ENCODE data around the gene MGAT5B.

The MGAT5B gene

DNA sequence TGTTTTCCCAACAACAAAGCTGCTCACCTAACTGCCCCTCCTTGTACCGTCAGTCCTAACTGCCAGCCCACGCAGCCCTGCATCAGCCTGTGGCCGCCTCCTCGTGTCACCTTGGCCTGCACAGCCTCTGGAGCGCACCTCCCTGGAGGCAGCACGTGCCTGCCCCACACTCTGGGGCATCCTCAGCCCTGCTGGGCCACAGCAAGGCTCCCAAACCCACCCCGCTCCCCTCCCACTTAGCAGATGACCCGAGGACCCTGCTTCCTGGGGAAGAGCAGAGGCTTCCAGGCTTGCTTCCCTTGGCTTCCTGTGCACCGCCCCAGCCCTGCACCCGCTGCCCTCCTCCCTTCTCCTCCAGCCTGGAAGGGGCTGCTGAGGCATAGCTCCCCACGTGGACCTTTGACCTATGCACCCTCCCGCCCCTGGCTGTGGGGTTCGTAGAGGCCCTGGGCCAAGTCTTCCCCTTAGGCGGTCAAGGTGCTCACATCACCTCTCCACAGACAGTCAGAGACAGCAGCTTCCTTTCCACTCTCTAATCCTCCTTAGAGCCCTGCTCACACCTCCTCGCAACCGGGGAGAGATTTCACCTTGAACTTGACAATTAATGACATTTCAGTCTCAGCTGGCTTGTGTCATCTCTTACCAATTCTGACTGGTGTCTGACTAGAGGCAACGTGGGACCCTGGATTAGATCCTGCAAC lies 115.0 kb downstream of the MGAT5B start:
- DNase-seq, result no peak

DNA sequence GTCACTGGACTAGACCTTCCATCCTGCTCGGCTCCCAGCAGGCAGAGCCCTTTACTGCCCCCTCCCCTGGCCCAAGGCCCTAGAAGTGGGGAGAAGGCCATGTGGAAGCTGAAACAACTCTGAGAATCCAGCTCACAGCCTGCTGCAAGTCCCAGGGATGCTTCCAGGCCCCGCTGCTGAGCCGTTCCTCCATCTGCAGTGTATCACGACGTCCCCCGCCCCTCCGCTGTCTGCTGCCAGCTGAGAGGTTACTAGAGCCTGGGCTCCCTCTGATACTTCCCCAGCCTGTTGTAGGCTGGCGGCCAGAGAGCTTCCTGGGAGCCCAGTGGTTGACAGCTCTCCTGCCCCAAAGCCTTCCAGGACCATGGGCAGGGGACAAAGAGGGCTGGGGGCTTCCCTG lies 118.2 kb downstream of the MGAT5B start:
- DNase-seq, result no peak

GRCh38 chr17:76987486-76988093 lies 119.4 kb downstream of the MGAT5B start:
- no peak for DNase-seq

- no peak for DNase-seq
Measured at GRCh38 chr17:76988796-76989195, 120.6 kb downstream of the MGAT5B start.

- no peak for DNase-seq
Measured at GRCh38 chr17:76989519-76989918, 121.3 kb downstream of the MGAT5B start.

DNA sequence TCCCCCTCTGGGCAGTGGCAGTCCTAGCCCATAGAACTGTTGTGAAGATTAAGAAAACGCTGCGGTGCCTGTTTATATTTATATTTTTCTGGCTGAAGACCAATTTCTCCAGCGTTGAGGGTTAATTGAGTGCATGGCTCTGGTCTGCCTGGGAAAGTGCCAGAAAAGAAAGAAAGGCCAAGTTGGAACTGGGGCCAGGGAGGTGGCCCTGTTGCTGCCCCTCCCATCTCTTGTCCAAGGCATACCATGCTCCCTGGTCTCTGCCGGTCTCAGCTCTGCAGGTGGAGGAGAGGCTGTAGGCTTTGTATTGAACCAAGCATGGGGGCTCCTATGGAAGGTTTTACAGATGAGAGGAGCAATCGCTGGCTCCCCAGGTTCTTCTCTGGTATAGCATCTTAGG lies 124.7 kb downstream of the MGAT5B start:
- DNase-seq, result no peak

- DNase-seq, result no peak
Measured at GRCh38 chr17:76993651-76994050, 125.4 kb downstream of the MGAT5B start.

GRCh38 chr17:76994237-76994637 lies 126.0 kb downstream of the MGAT5B start:
- no peak for DNase-seq

DNA sequence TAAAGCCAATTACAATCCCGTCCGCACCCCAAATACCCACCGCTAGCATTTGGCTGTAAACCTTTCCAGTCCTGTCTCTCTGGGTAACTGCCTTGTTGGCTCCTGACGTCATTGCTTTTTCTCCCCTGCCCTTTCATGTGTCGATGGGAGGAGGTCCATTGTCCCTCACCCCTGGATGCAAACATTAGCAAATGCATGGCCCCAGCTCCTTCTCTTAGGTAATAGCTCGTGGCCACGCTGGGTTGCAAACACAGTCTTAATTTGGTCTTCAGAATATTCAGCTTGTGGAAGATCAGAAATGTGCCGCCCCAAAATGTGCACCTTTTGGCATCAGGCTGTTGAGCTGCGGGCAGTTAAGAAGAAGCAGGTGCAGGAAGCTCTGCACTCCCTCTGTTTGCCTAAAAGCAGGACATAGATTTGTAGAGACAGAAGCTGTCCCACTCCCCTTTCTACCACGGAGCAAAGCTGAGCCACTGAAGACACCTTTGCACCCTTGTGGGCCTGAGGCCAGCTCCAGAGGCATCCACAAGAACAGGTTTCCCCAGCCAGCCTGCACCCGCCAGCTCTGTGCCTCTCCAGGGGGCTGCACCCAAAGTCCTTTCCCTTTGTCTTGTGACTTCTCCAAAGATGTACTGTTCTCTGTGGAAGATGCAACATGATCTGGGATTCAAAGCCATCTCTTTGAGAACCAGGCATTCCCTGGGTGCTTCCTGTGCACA lies 127.3 kb downstream of the MGAT5B start:
- no peak for DNase-seq

DNA sequence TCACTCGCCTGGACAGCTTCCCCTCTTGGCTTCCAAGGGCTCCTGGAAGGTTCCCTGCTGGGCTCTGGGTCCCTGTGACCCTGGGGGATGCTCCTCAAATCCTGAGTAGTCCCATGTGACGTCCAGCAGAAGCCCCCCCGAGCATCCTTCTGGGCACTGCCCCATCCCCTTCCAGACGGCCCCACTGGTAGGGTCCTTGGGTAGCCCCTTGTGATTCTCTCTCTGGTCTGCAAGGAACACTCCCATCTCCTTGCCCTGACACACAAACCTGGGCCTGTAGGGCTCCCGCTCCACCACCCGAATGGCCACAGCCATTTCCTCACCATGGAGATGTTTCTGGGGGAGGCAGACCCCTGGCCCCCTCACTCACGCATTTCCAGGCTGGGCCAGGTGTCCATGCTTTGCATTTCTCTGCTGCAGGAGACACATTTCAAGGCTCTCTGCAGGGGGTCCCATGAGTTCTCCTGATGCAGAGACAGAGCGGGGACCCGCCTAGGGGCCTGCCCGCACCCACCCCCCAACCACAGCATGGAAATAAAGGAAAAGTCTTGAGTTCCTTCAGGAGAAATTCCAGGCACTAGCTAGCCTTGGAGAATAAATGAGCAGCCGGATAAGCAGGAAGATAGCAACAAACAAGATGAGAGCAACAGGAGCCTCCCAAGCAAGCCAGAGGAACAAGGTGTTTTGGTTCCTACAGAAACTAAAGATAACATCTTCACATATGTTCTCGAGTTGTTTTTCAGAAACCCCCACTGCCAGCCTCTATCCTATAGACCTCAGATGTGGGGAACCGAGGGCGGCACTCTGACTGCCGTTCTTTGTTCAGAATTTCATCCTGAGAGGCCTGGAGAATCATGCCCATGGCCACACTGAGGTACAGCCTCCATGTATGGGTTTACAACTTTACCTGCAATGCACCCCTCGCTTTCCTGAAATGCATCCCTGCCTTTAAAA lies 128.8 kb downstream of the MGAT5B start:
- peak; percentile 13 for DNase-seq

- DNase-seq, result peak; percentile 82
Measured at GRCh38 chr17:76997981-76998531, 129.9 kb downstream of the MGAT5B start.

GRCh38 chr17:76998839-76999238 lies 130.6 kb downstream of the MGAT5B start:
- no peak for DNase-seq

Data from activated CD4-positive, alpha-beta T cell treated with anti-CD3 and anti-CD28 coated beads, Interleukin-10, Interleukin-2, amounts not matched to agents 100 ng/mL and 50 ng/mL, durations not matched to agents 16 hours and 8 hours (primary cell).